A673 (cell line): ENCODE data around the gene RETREG3. TPM values are rescaled to one million over a fixed set of nuclear protein-coding genes. Genes with fewer than 3 reads are reported as not detected.

ENCODE experiments used
- BruUV-seq: library from RNA; stranded (reverse); fragments of 400-500 nt; replicated peaks from 2 replicates; lab custom pipeline; 2021; lab: Mats Ljungman, UMichigan
- CTCF ChIA-PET: fragments of 300-600 bp; sonication (Branson Sonifier 250); formaldehyde crosslinking; loops from one replicate; lab custom pipeline; 2022; ENCODE audit warnings: antibody characterized with exemption; lab: Charles Lee
- POLR2A ChIA-PET: fragments of 300-600 bp; sonication (Branson Sonifier 250); formaldehyde crosslinking; loops from one replicate; lab custom pipeline; 2022; ENCODE audit warnings: antibody characterized with exemption; ENCODE audit not compliant: low non-redundant PET; lab: Charles Lee
- DNase-seq: peaks from one replicate; pipeline ENCODE4 v3.0.0-alpha.2; 2015; ENCODE audit warnings: low spot score
- H3K27ac ChIP-seq: fragments of 200-600 bp; sonication (generic); 2 replicates; pipeline ENCODE4 v1.5.1; 2016; ENCODE audit warnings: mixed run types, low read depth, mild to moderate bottlenecking, mixed read lengths, antibody characterized with exemption, low read length; ENCODE audit not compliant: poor library complexity, severe bottlenecking
- H3K27me3 ChIP-seq: fragments of 200-600 bp; sonication (generic); replicated peaks from 2 replicates; pipeline ENCODE4 v1.6.1; 2017; ENCODE audit warnings: mixed run types, low read depth, mild to moderate bottlenecking, mixed read lengths, antibody characterized with exemption, low read length; ENCODE audit not compliant: insufficient read depth, poor library complexity
- H3K36me3 ChIP-seq: fragments of 200-600 bp; sonication (generic); 2 replicates; pipeline ENCODE4 v1.6.1; 2016; ENCODE audit warnings: mixed run types, mild to moderate bottlenecking, mixed read lengths, antibody characterized with exemption, low read length; ENCODE audit not compliant: insufficient read depth, poor library complexity, severe bottlenecking
- H3K4me1 ChIP-seq: fragments of 200-600 bp; sonication (generic); 2 replicates; pipeline ENCODE4 v1.6.1; 2017; ENCODE audit warnings: mixed run types, mild to moderate bottlenecking, mixed read lengths, antibody characterized with exemption, low read length; ENCODE audit not compliant: insufficient read depth, poor library complexity, severe bottlenecking
- H3K4me3 ChIP-seq: fragments of 200-600 bp; sonication (generic); 2 replicates; pipeline ENCODE4 v1.5.1; 2016; ENCODE audit warnings: low read depth, mixed run types, mild to moderate bottlenecking, mixed read lengths, low read length; ENCODE audit not compliant: poor library complexity, severe bottlenecking
- H3K9me3 ChIP-seq: fragments of 200-600 bp; sonication (generic); 2 replicates; pipeline ENCODE4 v1.6.1; 2016; ENCODE audit warnings: mixed run types, low read depth, mild to moderate bottlenecking, mixed read lengths, antibody characterized with exemption, low read length; ENCODE audit not compliant: poor library complexity, severe bottlenecking
- EZH2 ChIP-seq: fragments of 200-600 bp; sonication (generic); IDR thresholded peaks from 2 replicates; pipeline ENCODE4 v1.6.1; 2017; ENCODE audit warnings: borderline replicate concordance, low read depth, mild to moderate bottlenecking, mixed read lengths, antibody characterized with exemption, low read length; ENCODE audit not compliant: poor library complexity, severe bottlenecking
- intact Hi-C: fragments of 100-400 bp; cut with micrococcal nuclease; formaldehyde crosslinking; loops from one replicate; pipeline ENCODE4 v1.10.0; 2022; ENCODE audit not compliant: unreplicated experiment
- total RNA-seq: library from RNA; stranded (reverse); gene quantifications from 2 replicates; pipeline ENCODE4 v1.2.3, GENCODE V29; 2021
- TF ChIP-seq, protein P1 (sequence below): fragments of 300-800, 200-600 bp; sonication (generic); conservative IDR thresholded peaks from 2 replicates; pipeline ENCODE4 v1.5.1; 2017; ENCODE audit warnings: low read depth, mild to moderate bottlenecking, antibody characterized with exemption, low read length, moderate library complexity, mixed read lengths

Gene RETREG3
- total RNA-seq, 1 experiment from 2014 or later = 23.2 TPM

- no peak for DNase-seq
- BruUV-seq = no TSS peak
- Histone ChIP-seq H3K27ac (no peak overlapping the region), H3K27me3 (no peaks in the 10 kb centered on the region), H3K4me1 (peaks cover 5% of the 10 kb centered on the region), H3K36me3 (peaks cover 42% of the 10 kb centered on the region), H3K9me3 (no peaks in the 10 kb centered on the region), H3K4me3 (no peak overlapping the region)
- no peak for TF ChIP-seq EZH2
- TF ChIP-seq, protein P1, sequence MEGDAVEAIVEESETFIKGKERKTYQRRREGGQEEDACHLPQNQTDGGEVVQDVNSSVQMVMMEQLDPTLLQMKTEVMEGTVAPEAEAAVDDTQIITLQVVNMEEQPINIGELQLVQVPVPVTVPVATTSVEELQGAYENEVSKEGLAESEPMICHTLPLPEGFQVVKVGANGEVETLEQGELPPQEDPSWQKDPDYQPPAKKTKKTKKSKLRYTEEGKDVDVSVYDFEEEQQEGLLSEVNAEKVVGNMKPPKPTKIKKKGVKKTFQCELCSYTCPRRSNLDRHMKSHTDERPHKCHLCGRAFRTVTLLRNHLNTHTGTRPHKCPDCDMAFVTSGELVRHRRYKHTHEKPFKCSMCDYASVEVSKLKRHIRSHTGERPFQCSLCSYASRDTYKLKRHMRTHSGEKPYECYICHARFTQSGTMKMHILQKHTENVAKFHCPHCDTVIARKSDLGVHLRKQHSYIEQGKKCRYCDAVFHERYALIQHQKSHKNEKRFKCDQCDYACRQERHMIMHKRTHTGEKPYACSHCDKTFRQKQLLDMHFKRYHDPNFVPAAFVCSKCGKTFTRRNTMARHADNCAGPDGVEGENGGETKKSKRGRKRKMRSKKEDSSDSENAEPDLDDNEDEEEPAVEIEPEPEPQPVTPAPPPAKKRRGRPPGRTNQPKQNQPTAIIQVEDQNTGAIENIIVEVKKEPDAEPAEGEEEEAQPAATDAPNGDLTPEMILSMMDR = no peak
- ChIA-PET POLR2A (no interaction called here), CTCF (no interaction called here)
- intact Hi-C loops = no loop called here
Observed at GRCh38 chr17:42574463-42574862, 34.7 kb downstream of the RETREG3 start.

- Histone ChIP-seq H3K4me3 (no peak overlapping the region), H3K27me3 (no peaks in the 10 kb centered on the region), H3K36me3 (peaks cover 52% of the 10 kb centered on the region), H3K9me3 (no peaks in the 10 kb centered on the region), H3K4me1 (peaks cover 5% of the 10 kb centered on the region), H3K27ac (no peak overlapping the region)
- BruUV-seq = no TSS peak
- CTCF ChIA-PET = no interaction called here
- TF ChIP-seq, protein P1 = no peak
- TF ChIP-seq EZH2 = no peak
- POLR2A ChIA-PET = no interaction called here
- intact Hi-C loops = no loop called here
- no peak for DNase-seq
Observed at GRCh38 chr17:42573095-42573494, 36.1 kb downstream of the RETREG3 start.

DNA sequence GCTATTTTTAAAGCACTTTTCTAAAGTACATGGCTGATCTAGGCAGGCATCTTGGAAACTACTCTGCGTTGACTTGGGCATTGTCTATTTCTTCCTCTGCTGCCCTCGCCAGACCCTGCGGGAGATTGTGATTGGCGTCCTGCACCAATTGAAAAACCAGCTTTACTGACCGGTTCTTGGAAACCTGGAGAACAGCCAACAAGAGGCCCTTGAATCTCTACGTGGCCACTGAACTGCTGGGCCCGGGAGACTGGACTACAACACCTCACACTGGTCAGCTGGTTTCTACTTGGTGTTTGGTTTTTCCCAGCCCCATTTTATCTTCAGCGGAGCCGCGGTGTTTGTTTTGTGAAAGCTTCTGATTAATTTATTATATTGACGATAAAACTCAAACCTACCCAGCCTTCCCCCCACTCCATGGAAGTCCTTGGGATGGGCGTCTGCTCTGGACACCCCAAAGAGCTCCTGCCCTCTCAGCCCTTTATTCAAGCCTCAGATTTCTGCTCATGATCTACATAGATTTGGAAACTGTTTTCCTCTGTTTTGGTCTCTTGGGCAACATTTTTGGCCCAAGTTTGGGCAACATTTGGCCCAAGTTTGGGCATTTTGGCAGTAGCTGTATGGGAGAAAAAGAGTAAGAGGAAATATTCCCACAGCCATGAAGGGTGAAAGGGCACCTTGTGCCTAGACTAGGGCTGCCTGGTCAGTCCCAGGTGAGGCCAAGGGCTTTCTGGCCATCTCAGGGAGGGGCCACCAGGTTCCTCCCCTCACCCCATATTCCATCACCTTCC is 37.5 kb downstream of the RETREG3 start:
- H3K9me3 ChIP-seq = no peaks in the 10 kb centered on the region
- intact Hi-C loops = no loop called here
- TF ChIP-seq, protein P1 = no peak
- H3K27ac ChIP-seq = no peak overlapping the region
- BruUV-seq = no TSS peak
- CTCF ChIA-PET = no interaction called here
- no peaks in the 10 kb centered on the region for H3K27me3 ChIP-seq
- H3K4me1 ChIP-seq = peaks cover 6% of the 10 kb centered on the region
- POLR2A ChIA-PET = no interaction called here
- H3K36me3 ChIP-seq = peaks cover 52% of the 10 kb centered on the region
- no peak overlapping the region for H3K4me3 ChIP-seq
- no peak for DNase-seq
